Panc1 (cell line): ENCODE results near the gene CASP9.

Source experiments
- CTCF ChIP-seq: fragments of 450-650 bp; IDR thresholded peaks from 2 replicates; pipeline ENCODE4 v1.5.1; 2017; ENCODE audit warnings: mild to moderate bottlenecking
- POLR2AphosphoS5 ChIP-seq: IDR thresholded peaks from 2 replicates; pipeline ENCODE4 v1.6.1; 2012; ENCODE audit warnings: mild to moderate bottlenecking, low read depth, low read length, moderate library complexity
- REST ChIP-seq, 2 experiments: IDR thresholded peaks; 2 replicates each; pipeline ENCODE4 v1.6.1; 2011 to 2012; ENCODE audit warnings: low read depth in 2 of 2, control low read depth in 1 of 2, low read length in 1 of 2, mild to moderate bottlenecking in 1 of 2, moderate library complexity in 1 of 2; ENCODE audit not compliant: insufficient read depth in 1 of 2
- SIN3A ChIP-seq: IDR thresholded peaks from 2 replicates; pipeline ENCODE4 v1.6.1; 2012; ENCODE audit warnings: low read depth, mild to moderate bottlenecking, low read length, moderate library complexity, borderline replicate concordance; ENCODE audit not compliant: insufficient read depth

GRCh38 chr1:15546641-15547040 is 22.6 kb upstream of the CASP9 start:
- TF ChIP-seq CTCF = no peak
- TF ChIP-seq SIN3A = no peak
- no peak for TF ChIP-seq POLR2AphosphoS5
- no peak for TF ChIP-seq REST (IDR thresholded peaks at IDR 0.05; ENCODE audit: insufficient read depth in 1 of 2, low read depth in 2 of 2, low read length in 1 of 2)
